GM12878 (cell line): ENCODE data around the gene NSL1. TPM values are rescaled to one million over a fixed set of nuclear protein-coding genes. Genes with fewer than 3 reads are reported as not detected.
A peak's percentile ranks its signal among the peaks of the same experiment; 100 is the strongest.

Experiments
- CREB1 ChIP-seq: IDR thresholded peaks from 2 replicates; pipeline ENCODE4 v1.6.1; 2012; ENCODE audit warnings: low read depth, mild to moderate bottlenecking, inconsistent platforms
- DPF2 ChIP-seq: fragments of 450-650 bp; IDR thresholded peaks from 2 replicates; pipeline ENCODE4 v1.6.1; 2017; ENCODE audit warnings: mild to moderate bottlenecking
- FOXK2 ChIP-seq: fragments of 450-650 bp; IDR thresholded peaks from 2 replicates; pipeline ENCODE4 v1.6.1; 2017; ENCODE audit warnings: mild to moderate bottlenecking, moderate library complexity
- NBN ChIP-seq: fragments of 450-650 bp; IDR thresholded peaks from 2 replicates; pipeline ENCODE4 v1.6.1; 2016
- PML ChIP-seq: IDR thresholded peaks from 2 replicates; pipeline ENCODE4 v1.6.1; 2012; ENCODE audit warnings: low read length, inconsistent platforms
- POLR2AphosphoS5 ChIP-seq: IDR thresholded peaks from 2 replicates; pipeline ENCODE4 v1.6.1; 2011; ENCODE audit warnings: mild to moderate bottlenecking, low read length, inconsistent platforms
- POU2F2 ChIP-seq: IDR thresholded peaks from 3 replicates; pipeline ENCODE4 v1.6.1; 2011; ENCODE audit warnings: low read depth, mild to moderate bottlenecking, low read length, borderline replicate concordance
- REST ChIP-seq: IDR thresholded peaks from 2 replicates; pipeline ENCODE4 v1.6.1; 2012; ENCODE audit warnings: mild to moderate bottlenecking, low read depth, low read length
- RFX5 ChIP-seq: IDR thresholded peaks from 2 replicates; pipeline ENCODE4 v1.6.1; 2011; ENCODE audit warnings: low read depth, low read length, improper control_type of control experiment
- SKIL ChIP-seq: fragments of 450-650 bp; IDR thresholded peaks from 2 replicates; pipeline ENCODE4 v1.6.1; 2017; ENCODE audit warnings: mild to moderate bottlenecking, low read depth, inconsistent platforms; ENCODE audit not compliant: poor library complexity, severe bottlenecking
- SMAD5 ChIP-seq: IDR thresholded peaks from 2 replicates; pipeline ENCODE4 v1.6.1; 2016; ENCODE audit warnings: antibody characterized with exemption, low read depth
- SMARCA5 ChIP-seq: fragments of 450-650 bp; IDR thresholded peaks from 2 replicates; pipeline ENCODE4 v1.6.1; 2017; ENCODE audit warnings: mild to moderate bottlenecking
- TCF7 ChIP-seq: IDR thresholded peaks from 2 replicates; pipeline ENCODE4 v1.6.1; 2014; ENCODE audit warnings: antibody characterized with exemption, borderline replicate concordance
- ZNF687 ChIP-seq: fragments of 450-650 bp; IDR thresholded peaks from 2 replicates; pipeline ENCODE4 v1.6.1; 2017; ENCODE audit warnings: mild to moderate bottlenecking, moderate library complexity
- polyA plus RNA-seq, 11 experiments: library from polyadenylated mRNA; depleted of rRNA in 4 of 11; unstranded in 6 of 11; stranded (reverse) in 5 of 11; fragments of >200 nt; fragmentation: Nextera tagmentation in 4 of 11; fragmentation: Illumina TruSeq in 1 of 11; extraction: Ambion mirVana in 4 of 11; extraction: Trizol in 1 of 11; gene quantifications; 1 replicate in 1 of 11; 2 replicates in 10 of 11; pipeline versions ENCODE4 v1.2.1 to v1.2.3, GENCODE V29; 2011 to 2016; ENCODE audit warnings: inconsistent platforms in 2 of 11, missing spikeins in 2 of 11, low read depth in 1 of 11
- total RNA-seq, 4 experiments: library from RNA; depleted of rRNA in 3 of 4; stranded (reverse); fragments of >200 nt in 3 of 4; fragmentation: Illumina TruSeq in 1 of 4; extraction: Trizol in 1 of 4; gene quantifications; 2 replicates each; pipeline versions ENCODE4 v1.2.1 to v1.2.3, GENCODE V29; 2013 to 2021
- TF ChIP-seq, protein P1 (sequence below): fragments of 450-650 bp; formaldehyde crosslinking; IDR thresholded peaks from 2 replicates; pipeline ENCODE4 v1.5.0; 2022; ENCODE audit warnings: mild to moderate bottlenecking, missing genetic modification characterization
- TF ChIP-seq, protein P2 (sequence below): fragments of 450-650 bp; IDR thresholded peaks from 2 replicates; pipeline ENCODE4 v1.6.1; 2016; ENCODE audit warnings: mild to moderate bottlenecking

NSL1 gene
- total and polyA plus RNA-seq, 10 of the 15 experiments (the other 5 are each of a cell fraction or from before 2014, with no cell fraction given), result 36.7 to 74.2 (median 46.4) TPM

DNA sequence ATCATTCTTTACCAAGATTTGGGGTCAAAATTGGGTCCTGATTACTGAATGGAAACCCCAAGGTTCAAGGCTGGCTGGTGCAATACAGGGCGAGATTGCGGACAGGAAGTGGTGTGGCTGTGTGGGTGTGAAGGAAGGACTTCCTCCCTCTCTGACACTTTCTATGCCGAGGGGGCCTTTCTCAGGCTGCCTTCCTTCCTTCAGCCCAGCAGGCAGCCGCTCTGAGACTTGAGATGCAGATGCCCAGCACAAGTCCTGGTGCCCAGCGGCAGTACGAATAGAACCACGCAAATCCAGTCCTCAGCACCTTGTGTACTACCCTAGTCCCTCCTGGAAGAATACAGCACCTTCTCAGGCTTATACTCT, 108.2 kb downstream of the NSL1 start (continued):
- TF ChIP-seq ZNF687 (no peak), NBN (no peak; the same call in 1 of the 2 replicates), PML (0 out of 2 replicates have a peak, but pooled peaks have one; percentile 38), REST (no peak), SMARCA5 (no peak), FOXK2 (no peak), TCF7 (no peak), SKIL (peak; percentile 53), RFX5 (no peak), POLR2AphosphoS5 (no peak), CREB1 (peak; percentile 57; the same call in 1 of the 2 replicates), DPF2 (peak; percentile 73; the same call in 1 of the 2 replicates), SMAD5 (no peak; the same call in 1 of the 2 replicates), POU2F2 (no peak; the same call in 2 of the 3 replicates)
- TF ChIP-seq, protein P1, sequence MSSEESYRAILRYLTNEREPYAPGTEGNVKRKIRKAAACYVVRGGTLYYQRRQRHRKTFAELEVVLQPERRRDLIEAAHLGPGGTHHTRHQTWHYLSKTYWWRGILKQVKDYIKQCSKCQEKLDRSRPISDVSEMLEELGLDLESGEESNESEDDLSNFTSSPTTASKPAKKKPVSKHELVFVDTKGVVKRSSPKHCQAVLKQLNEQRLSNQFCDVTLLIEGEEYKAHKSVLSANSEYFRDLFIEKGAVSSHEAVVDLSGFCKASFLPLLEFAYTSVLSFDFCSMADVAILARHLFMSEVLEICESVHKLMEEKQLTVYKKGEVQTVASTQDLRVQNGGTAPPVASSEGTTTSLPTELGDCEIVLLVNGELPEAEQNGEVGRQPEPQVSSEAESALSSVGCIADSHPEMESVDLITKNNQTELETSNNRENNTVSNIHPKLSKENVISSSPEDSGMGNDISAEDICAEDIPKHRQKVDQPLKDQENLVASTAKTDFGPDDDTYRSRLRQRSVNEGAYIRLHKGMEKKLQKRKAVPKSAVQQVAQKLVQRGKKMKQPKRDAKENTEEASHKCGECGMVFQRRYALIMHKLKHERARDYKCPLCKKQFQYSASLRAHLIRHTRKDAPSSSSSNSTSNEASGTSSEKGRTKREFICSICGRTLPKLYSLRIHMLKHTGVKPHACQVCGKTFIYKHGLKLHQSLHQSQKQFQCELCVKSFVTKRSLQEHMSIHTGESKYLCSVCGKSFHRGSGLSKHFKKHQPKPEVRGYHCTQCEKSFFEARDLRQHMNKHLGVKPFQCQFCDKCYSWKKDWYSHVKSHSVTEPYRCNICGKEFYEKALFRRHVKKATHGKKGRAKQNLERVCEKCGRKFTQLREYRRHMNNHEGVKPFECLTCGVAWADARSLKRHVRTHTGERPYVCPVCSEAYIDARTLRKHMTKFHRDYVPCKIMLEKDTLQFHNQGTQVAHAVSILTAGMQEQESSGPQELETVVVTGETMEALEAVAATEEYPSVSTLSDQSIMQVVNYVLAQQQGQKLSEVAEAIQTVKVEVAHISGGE (CRISPR knock-in tag), result no peak
- TF ChIP-seq, protein P2, sequence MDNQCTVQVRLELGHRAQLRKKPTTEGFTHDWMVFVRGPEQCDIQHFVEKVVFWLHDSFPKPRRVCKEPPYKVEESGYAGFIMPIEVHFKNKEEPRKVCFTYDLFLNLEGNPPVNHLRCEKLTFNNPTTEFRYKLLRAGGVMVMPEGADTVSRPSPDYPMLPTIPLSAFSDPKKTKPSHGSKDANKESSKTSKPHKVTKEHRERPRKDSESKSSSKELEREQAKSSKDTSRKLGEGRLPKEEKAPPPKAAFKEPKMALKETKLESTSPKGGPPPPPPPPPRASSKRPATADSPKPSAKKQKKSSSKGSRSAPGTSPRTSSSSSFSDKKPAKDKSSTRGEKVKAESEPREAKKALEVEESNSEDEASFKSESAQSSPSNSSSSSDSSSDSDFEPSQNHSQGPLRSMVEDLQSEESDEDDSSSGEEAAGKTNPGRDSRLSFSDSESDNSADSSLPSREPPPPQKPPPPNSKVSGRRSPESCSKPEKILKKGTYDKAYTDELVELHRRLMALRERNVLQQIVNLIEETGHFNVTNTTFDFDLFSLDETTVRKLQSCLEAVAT, result no peak
